Activated naive CD8-positive, alpha-beta T cell treated with anti-CD3 and anti-CD28 coated beads, Interleukin-2, amount 50 U/mL, for 16 hours (primary cell): ENCODE measurements around the gene KNL1.
"Not testable (repeated sequence)": the region's sequence is repeated elsewhere in the genome, so short reads cannot be mapped to it uniquely, and the experiment has no call there.

ENCODE experiments used
- DNase-seq: peaks from one replicate; pipeline ENCODE4 v3.0.0-alpha.2; 2020; ENCODE audit warnings: low read depth, low spot score

The KNL1 gene

DNA sequence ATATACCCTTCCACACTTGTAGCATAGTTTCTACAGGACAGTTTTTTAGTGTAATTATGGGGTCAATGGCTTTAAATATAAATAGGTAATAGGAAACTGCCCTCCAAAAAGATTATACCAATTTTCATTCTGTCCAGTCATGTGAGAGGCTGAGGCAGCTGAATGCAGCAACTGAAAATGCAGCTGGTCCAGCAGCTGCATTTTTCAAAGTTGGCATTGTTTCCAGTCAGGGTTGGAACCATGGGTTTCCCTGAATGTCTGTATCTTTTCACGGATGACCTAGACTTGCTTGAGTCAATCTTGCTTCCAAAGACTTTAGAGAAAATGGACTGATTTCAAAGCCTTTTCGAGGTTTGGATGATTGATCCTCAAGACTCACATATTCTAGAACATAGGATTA is 9.9 kb upstream of the KNL1 start:
- DNase-seq: no peak

DNA sequence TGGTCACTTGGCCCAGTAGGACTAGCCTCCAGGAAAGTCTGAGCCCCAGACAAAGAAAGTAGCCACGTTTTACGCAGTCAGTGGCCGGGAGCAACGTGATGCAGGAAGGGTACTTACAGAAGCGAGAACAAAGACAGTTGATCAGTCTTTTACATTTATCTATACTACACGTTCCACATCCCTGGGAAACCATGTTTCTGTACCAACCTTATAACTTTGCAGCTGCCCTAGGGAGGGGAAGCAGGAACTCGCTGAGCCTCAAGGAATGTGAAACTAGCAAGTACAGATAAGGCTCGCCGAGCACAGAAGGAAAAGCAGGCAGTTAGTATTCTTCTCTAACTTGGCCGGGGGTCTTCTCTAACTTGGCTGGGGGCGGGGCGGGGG is 3.4 kb upstream of the KNL1 start:
- DNase-seq: no peak

- DNase-seq: no peak
Measured at GRCh38 chr15:40591389-40591788, 2.7 kb upstream of the KNL1 start.

DNA sequence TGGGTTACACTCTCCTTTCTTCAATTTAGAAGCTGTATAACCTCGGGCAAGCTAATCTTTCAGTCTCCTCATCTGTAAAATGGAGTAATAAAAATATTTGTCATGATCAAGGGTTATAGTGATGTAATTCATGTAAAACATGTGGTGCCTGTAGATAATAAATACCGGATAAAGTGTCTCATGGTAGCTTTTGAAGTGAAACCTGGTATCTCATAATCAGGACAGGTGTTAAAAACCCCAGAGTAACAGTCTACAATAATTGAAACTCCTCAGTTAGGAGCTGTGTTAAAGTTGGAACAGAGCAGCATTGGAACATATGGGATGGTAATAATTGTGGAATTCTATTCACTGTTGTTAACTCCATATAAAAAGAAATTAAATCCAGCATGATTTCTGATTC is 884 bp upstream of the KNL1 start:
- DNase-seq: no peak

DNA sequence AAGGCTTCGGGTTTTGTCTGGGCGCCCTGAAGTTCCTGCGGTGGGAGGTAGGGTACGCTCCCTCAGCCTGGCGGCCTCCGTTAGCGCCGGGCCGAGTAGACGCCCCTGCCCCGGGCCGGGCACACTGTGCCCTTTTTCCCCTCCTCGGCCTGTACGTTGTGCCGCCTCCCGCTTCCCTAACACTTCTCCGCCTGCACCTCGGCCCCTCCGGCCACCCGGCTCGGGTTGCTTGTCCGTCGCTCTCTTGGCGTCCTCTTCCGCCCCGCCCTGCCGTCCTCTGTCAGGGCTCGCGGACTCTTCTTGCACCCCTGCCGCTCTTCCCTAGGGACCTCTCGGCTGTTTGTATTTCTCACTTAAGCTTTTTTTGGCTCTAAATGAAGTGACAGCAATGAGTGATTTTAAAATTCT is 384 bp downstream of the KNL1 start:
- no peak for DNase-seq

DNA sequence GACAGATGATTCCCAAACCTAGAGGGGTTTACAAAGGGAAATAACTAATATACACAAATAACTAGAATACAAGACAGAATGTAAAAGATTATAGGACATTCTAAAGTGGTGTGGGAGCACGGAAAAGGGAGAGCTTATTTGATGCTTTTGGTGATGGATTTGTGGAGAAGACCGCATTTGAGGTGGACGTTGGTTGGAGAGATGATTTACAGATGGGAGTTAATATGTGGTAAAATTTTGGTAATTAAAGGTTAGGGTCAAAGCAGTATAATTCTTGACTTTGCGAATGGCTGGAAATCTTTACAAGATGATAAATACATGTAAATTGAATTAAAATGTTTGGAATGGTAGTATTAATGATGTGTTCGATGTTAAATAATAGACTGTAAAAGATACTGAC is 1.2 kb downstream of the KNL1 start:
- DNase-seq: no peak

DNA sequence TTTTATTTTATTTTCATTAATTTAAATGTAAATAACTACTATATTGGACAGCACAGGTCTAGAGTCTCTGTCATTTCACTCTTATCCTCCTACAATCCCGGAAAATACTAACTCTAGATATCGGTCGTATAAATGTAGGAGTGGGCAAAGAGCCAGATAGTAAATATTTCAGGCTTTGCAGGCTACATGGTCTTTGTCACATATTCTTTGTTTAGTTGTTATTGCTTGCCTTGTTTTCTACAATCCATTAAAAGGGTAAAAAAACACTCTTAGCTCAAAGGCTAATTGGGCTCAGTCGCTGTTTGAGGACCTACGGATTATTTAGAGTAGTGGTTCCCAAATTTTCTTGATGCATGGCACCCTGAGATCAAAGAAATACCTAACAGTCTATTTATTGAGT is 1.7 kb downstream of the KNL1 start:
- DNase-seq: no peak

DNA sequence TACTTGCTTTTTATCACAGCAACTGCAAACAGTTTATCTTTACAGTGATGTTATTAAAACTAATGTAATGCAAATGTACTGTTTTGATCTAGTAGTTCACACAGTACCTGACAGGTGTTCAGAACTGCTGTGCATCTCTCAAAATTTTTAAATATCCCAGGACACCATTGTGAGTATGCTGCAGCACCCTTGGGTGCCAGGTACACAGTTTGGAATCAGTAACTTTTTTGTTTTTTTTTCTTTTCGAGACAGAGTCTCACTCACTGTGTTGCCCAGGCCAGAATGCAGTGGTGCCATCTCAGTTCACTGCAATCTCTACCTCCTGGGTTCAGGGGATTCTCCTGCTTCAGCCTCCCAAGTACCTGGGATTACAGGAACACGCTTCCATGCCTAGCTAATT is 3.0 kb downstream of the KNL1 start:
- no peak for DNase-seq

DNA sequence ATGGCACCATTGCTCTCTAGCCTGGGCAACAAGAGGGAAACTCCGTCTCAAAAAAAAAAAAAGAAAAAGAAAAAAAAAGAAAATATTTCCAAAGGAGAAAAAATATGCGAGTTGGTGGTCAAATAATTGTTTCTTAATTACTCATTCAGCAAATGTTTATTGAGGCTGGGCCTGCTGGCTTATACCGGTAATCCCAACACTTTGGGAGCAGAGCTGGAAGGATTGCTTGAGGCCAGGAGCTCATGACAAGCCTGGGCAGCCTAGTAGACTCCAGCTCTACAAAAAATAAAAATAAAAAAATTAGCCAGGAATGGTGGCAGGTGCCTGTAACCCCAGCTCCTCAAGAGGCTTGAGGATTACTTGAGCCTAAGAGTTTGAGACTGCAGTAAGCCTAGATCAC is 4.1 kb downstream of the KNL1 start:
- no peak for DNase-seq

GRCh38 chr15:40598672-40599071 is 4.6 kb downstream of the KNL1 start:
- no peak for DNase-seq

- no peak for DNase-seq
Measured at GRCh38 chr15:40600956-40601355, 6.9 kb downstream of the KNL1 start.

DNA sequence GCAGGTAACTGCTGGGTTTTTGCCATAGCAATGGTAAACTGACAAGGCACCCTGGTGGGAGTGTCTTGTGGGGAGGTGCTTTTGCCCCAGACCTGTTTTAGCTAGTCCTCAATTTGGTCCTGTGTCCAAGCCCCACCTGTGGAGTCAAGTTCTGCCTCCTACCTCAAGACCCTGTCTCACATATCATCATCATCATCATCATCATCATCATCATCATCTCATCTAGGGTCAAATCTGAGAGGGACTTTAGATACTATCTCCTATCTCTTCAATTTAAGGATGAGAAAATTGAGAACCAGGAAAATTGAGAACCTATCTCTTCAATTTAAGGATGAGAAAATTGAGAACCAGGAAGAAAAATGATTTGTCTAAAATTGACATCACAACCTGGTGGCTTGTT is 9.9 kb downstream of the KNL1 start:
- DNase-seq: no peak

DNA sequence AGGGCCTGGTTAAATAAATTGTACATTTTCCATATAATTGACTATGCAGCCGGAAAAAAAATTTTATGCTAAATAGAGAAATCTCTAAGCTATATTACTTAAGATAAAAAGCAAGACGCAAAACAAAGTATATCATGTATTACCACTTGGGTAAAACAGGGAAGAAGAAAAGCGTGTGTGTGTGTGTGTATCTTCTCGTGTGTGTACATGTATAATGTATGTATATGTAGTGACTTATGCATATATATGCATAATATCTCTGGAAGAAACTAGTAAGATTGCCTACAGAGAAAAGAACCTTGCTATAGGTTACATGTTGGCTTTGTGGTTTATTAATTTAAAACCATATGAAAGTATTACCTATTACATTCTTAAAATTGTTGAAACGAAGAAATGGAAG is 19.0 kb downstream of the KNL1 start:
- no peak for DNase-seq

DNA sequence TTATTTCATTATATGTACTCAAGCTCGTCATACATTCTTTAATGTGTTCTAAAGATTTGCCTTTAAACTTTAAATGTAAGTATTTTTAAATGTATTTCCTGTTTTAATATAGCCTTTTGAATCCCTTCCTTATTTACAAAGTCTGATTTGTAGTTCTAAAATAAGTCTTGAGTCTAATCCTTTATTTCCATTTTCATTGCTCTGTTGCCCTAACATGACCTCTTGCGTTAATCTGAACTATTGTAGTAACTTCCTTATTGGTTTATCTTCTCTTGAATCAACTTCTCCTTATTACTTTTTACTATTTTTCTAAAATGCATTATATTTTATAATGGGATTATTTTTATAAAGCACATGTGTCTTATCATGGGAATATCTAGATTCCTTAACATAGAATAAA is 24.0 kb downstream of the KNL1 start:
- DNase-seq: no peak

DNA sequence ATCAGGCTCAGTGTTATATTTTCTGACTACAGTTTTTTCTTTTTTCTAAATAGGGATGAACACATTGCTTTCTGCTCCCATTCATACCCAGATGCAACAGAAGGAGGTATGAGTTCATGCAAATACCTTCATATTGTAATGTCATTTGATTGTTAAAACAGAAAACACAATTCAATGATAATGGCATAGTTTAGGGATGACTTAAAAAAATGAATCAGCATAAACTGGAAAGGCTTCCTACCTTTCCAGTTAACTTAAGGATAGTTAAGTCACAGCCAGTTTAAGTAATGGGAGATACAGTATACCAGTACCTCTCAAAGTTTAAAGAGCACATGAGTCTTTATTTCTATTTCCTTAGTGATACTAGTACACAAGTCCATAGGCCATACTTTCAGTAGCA is 24.9 kb downstream of the KNL1 start:
- no peak for DNase-seq

DNA sequence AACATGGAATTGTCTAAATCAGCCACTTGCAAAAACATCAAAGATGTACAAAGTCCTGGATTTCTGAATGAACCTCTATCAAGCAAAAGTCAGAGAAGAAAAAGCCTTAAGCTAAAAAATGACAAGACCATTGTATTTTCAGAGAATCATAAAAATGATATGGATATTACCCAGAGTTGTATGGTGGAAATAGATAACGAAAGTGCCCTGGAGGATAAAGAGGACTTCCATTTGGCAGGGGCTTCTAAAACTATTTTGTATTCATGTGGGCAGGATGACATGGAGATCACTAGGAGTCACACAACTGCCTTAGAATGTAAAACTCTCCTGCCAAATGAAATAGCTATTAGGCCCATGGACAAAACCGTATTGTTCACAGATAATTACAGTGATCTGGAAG is 29.3 kb downstream of the KNL1 start:
- no peak for DNase-seq

DNA sequence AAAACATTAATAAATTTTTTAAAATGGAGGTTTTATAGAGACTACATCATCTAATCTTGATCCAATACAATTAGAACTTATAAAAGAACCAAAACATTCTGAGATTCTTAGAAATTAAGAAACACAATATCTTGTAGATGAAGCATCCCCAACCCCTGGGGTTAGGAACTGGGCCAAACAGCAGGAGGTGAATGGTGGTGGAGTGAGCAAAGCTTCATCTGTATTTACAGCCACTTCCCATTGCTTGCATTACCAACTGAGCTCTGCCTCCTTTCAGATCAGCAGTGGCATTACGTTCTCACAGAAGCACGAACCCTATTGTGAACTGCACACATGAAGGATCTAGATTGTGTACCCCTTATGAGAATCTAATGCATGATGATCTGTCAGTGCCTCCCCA is 36.3 kb downstream of the KNL1 start:
- DNase-seq: no peak

DNA sequence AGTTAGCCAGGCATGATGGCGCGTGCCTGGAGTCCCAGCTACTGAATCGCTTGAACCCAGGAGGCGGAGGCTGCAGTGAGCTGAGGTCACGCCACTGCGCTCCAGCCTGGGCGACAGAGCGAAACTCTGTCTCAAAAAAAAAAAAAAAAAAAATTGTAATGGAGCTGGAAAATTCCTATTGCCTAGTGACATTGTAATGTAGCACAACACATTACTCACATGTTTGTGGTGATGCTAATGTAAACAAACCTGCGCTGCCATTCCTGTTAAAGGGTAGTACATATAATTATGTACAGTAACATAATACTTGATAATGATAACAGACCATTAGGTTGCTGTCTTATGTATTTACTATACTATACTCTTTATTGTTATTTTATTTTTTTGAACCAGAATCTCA is 39.1 kb downstream of the KNL1 start:
- DNase-seq: no peak

DNA sequence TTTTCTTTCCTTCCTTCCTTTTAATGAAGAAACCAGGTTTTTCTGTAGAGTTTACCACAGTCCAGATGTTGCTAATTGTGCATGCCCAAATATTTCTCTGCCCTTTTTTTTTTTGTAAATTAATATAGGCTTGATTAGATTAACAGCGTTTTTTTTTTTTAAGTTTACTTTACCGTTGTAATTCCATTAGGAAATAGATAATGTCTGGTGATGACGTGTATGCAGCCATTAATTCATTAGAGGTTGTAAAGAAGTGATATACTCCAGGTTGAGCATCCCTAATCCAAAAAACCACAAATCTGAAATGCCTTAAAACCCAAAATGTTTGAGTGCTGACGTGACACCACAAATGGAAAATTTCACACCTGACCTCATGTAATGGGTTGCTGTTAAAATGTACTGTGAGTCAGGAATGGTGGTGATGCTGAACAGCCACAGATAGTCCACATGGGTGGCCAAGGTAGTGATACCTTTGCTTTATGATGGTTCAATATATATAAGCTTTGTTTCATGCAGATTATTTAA is 43.2 kb downstream of the KNL1 start:
- DNase-seq: no peak

DNA sequence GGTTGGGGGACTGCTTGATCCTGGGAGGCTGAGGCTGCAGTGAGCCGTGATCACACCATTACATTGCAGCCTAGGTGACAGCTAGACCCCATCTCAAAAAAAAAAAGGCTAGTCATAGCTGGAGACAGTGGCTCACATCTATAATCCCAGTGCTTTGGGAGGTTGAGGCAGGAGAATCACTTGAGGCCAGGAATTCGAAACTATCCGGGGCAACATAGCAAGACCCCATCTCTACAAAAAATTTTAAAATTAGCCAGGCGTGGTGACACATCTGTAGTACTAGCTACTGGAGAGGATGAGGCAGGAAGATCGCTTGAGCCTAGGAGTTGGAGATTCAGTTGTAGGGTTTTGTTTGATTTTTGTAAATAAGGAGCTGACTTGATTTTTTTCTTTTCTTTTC is 45.6 kb downstream of the KNL1 start:
- DNase-seq: no peak

GRCh38 chr15:40647523-40647922 is 53.5 kb downstream of the KNL1 start:
- DNase-seq: no peak

GRCh38 chr15:40650479-40650878 is 56.4 kb downstream of the KNL1 start:
- DNase-seq: no peak

GRCh38 chr15:40660686-40661085 is 66.6 kb downstream of the KNL1 start:
- no peak for DNase-seq

DNA sequence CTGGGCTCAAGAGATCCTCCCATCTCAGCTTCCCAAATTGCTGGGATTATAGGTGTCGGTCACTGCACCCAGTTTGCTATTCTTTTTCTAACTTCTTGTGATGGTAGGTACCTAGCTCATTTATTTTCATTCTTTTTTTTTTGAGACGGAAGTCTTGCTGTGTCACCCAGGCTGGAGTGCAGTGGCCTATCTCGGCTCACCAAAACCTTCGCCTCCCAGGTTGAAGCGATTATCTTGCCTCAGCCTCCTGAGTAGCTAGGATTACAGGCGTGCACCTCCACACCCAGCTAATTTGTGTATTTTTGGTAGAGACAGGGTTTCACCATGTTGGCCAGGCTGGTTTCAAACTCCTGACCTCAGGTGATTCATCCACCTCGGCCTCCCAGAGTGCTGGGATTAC is 70.9 kb downstream of the KNL1 start:
- DNase-seq: no peak

GRCh38 chr15:40676290-40676689 is 82.2 kb downstream of the KNL1 start:
- not testable (repeated sequence) for DNase-seq
